HG03521 (cell line): ENCODE data around the gene SDC3.

Source experiments
- ATAC-seq: cut with Tn5 transposase; IDR thresholded peaks from one replicate; pipeline ENCODE4 v1.9.1; 2021; ENCODE audit warnings: mild to moderate bottlenecking, moderate library complexity; ENCODE audit not compliant: unreplicated experiment

The SDC3 gene

DNA sequence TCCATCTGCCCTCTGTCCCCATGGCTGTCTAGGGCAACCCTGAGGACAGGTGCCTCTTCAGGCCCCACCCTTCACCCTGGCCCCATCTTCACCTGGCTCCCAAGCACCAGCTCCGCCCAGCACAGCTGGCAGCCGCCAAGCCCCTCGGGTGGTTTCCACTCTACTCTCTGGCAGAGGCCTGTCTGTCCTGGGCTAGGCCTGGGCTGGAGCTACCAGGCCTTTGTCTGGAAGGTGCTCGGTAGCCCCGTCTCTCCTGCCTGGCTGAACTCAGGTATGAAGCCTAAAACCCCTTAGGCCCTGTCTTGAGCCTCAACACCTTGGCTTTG lies 17.4 kb downstream of the SDC3 start:
- no peak for ATAC-seq

- ATAC-seq = no peak
Observed at GRCh38 chr1:30890502-30891226, 17.9 kb downstream of the SDC3 start.

DNA sequence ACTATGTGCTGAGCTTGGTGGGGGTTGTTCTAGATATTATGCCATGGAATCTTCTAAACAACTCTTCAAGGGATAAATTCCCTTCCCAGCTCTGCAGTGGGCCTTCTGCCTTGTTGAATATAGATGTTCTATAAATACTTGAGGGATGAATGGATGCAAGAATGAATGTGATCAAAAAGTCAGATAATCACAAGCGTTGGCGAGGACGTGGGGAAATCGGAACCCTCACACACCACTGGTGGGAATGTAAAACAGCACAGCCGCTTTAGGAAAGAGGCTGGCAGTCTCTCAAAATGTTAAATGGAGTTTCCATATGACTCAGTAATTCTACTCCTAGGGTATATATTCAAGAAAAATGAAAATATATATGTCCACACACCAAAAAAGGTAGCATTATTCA lies 19.0 kb downstream of the SDC3 start:
- ATAC-seq = no peak

DNA sequence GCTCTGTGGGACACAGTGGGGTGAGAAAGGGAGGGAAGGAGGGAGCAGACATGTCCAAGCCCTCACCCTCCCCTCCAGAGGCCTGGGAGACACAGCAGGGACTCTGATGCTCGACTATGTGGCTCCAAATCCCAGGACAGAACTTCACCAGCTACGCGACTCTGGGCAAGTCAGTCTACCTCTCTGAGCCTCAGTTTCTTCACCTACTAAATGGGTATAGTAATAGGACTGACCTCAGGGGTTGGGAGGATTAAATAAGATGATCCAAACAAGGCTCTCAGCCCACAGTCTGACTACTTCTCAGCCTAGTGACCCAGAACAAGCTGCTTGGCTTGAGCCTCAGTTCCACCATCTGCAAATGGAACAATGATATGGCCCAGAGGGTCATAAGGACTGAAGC lies 19.6 kb downstream of the SDC3 start:
- ATAC-seq = no peak

- no peak for ATAC-seq
Observed at GRCh38 chr1:30888391-30888790, 20.2 kb downstream of the SDC3 start.

- no peak for ATAC-seq
Observed at GRCh38 chr1:30887485-30888315, 20.9 kb downstream of the SDC3 start.

DNA sequence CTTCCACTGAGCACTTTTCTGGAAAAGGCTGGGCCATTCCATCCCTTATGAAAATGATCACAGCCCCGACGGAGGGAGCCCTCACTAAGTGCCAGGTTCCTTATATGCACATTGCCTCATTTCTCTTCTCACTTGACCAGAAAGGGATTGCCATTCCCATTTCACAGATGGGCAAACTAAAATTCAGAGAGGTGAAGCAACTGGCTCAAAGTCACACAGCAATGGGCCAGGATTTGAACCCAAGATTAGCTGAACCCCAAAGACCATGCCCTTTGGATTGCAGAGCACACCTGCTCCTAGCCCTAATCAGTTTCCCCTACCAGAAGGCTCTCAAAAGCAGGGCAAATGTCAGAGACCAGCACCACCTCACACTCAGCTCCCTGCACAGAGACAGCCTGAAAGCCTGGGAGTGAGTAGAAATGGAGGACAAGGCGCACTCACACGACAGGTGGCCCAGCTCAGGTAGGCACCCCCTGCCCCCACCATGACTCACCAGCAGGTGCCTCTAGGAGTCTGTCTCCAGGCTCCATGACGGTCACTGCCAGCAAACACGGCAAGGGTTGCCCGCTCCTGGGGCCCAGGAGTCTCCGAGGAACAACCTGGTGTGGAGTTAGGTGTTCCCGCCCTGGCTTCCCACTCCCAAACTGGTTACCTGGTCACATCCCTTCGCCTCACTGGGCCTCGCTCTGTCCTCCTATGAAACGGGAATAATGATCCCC lies 21.7 kb downstream of the SDC3 start:
- no peak for ATAC-seq

- ATAC-seq = no peak
Observed at GRCh38 chr1:30885570-30886522, 22.7 kb downstream of the SDC3 start.

- no peak for ATAC-seq
Observed at GRCh38 chr1:30884723-30885122, 23.8 kb downstream of the SDC3 start.

GRCh38 chr1:30883389-30884172 lies 25.0 kb downstream of the SDC3 start:
- no peak for ATAC-seq

- ATAC-seq = no peak
Observed at GRCh38 chr1:30882678-30883388, 25.7 kb downstream of the SDC3 start.

GRCh38 chr1:30881319-30882181 lies 27.0 kb downstream of the SDC3 start:
- no peak for ATAC-seq

DNA sequence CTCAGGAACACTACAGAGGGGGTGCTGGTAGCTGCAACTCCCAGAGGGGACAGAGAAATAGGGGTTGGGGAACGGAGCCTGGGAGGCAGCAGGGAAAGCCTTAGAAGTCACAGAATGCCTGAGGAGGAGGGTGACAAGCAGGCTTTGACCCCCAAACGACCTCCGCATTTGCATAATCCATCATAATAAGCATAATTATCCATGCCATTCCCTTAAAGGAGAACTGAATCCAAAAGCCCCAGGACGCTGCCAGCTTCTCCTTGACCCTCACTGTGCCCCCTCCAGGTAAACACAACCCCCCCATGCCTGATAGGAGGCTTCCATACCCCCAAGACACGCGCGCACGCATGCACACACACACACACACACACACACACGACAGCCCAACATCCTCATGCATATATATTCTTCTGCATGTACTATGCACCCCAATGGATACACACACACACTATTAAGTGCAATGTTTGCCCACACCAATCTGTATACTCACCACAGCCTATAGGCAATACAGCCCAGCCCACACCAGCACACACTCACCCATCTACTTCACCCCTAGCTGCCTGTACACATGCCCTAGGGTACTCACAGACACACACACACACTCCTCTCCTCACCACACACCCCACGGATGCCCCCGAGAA lies 27.8 kb downstream of the SDC3 start:
- ATAC-seq = no peak

GRCh38 chr1:30879940-30880677 lies 28.4 kb downstream of the SDC3 start:
- ATAC-seq = no peak

DNA sequence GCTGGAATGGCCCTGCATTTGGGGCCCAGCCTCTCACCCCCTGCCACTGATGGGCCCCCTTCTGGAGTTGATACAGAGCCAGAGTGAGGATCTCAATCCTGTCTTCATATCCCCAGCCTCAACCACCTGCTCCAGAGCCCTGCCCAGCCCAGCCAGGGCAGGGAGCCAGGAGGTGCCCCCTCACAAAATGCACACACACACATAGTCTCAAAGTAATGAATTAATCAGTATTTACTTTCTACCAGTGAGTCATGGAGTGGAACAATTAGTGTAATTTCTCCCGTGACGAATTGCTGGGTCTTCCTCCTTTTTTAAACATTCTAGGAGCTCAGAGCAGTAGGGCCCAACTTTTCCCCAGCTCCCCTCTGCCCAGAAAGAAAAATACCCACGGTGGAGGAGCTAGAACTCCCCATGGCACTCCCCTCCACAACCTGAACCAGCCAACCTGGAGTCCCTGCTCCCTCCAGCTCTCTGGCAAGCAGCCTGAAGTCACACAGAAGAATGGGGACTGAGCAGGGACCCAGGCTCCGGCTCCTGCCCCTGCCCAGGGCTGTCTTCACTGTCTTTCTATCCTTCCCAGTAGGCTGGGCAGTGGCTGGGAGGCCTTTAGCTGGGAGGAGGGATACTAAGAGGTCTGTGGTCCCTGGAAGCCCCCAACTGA lies 29.3 kb downstream of the SDC3 start:
- no peak for ATAC-seq

DNA sequence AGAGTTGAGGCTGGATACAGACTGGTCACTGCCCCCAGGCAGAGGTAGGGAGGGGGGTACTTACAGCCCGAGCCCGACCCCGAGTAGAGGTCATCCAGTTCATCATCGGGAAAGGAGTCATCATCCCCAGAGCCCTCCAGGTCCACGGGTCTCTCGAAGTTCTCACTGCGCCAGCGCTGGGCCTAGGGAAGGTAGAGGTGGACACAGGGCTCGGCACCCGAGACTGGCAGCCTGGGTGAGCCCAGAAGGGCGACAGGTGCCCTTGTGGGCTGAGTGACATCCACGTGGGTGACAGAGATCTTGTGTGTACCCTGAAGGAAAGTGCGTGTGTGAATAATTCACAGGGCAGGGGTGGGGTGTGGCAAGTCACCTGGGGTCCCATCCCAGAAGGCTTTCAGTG lies 30.0 kb downstream of the SDC3 start:
- no peak for ATAC-seq

GRCh38 chr1:30878016-30878415 lies 30.5 kb downstream of the SDC3 start:
- no peak for ATAC-seq
